ENCODE data around the gene MEIS2.

Gene MEIS2

DNA sequence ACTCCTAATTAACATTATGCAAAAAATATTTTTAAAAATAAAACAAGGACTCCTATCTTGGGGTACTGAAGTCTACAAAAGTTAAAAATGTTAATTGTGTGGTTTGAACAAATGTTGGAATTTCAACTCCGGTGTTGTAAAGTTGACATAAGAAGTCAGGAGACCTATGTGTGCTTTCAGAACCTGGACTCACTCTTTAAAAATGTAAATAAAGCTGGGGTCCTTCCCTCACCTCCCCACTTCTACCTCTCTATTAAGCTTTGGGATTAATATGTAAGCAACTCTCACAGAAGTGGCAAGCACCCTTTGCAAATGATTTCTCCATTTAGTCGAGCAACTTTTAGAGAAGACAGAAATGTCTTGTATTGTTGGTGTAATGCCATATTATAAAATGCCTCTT, 11.9 kb downstream of the MEIS2 start:
- no peak overlapping the region for H3K9ac ChIP-seq (ENCODE audit: low read length in 2 of 2)
- H3K36me3 ChIP-seq (ENCODE audit: control insufficient read depth in 2 of 2, insufficient read depth in 2 of 2, low read length in 2 of 2) = peaks cover 0 to 9% of the 10 kb centered on the region in 2 donors
- H3K4me3 ChIP-seq (ENCODE audit: low read length in 2 of 2) = no peak overlapping the region
- H3K27ac ChIP-seq (ENCODE audit: low read length) = no peak overlapping the region
- H3K9me3 ChIP-seq (ENCODE audit: control insufficient read depth in 2 of 2, low read length in 2 of 2) = no peaks in the 10 kb centered on the region
- H3K4me1 ChIP-seq (ENCODE audit: control insufficient read depth, insufficient read depth, low read length) = peaks cover 11% of the 10 kb centered on the region
- no peaks in the 10 kb centered on the region for H3K27me3 ChIP-seq (ENCODE audit: control insufficient read depth in 1 of 2, insufficient read depth in 2 of 2, low read length in 2 of 2)

GRCh38 chr15:37087131-37087588, 13.2 kb downstream of the MEIS2 start:
- Histone ChIP-seq H3K27ac (ENCODE audit: low read length) (no peak overlapping the region), H3K4me1 (ENCODE audit: control insufficient read depth, insufficient read depth, low read length) (peaks cover 11% of the 10 kb centered on the region), H3K9ac (ENCODE audit: low read length in 2 of 2) (no peak overlapping the region), H3K36me3 (ENCODE audit: control insufficient read depth in 2 of 2, insufficient read depth in 2 of 2, low read length in 2 of 2) (peaks cover 2 to 10% of the 10 kb centered on the region in 2 donors), H3K4me3 (ENCODE audit: low read length in 2 of 2) (no peak overlapping the region), H3K27me3 (ENCODE audit: control insufficient read depth in 1 of 2, insufficient read depth in 2 of 2, low read length in 2 of 2) (no peaks in the 10 kb centered on the region), H3K9me3 (ENCODE audit: control insufficient read depth in 2 of 2, low read length in 2 of 2) (no peaks in the 10 kb centered on the region)

- H3K27ac ChIP-seq (ENCODE audit: low read length) = no peak overlapping the region
- peaks cover 11% of the 10 kb centered on the region for H3K4me1 ChIP-seq (ENCODE audit: control insufficient read depth, insufficient read depth, low read length)
- no peaks in the 10 kb centered on the region for H3K9me3 ChIP-seq (ENCODE audit: control insufficient read depth in 2 of 2, low read length in 2 of 2)
- H3K9ac ChIP-seq (ENCODE audit: low read length in 2 of 2) = no peak overlapping the region
- peaks cover 2 to 10% of the 10 kb centered on the region in 2 donors for H3K36me3 ChIP-seq (ENCODE audit: control insufficient read depth in 2 of 2, insufficient read depth in 2 of 2, low read length in 2 of 2)
- H3K4me3 ChIP-seq (ENCODE audit: low read length in 2 of 2) = no peak overlapping the region
- H3K27me3 ChIP-seq (ENCODE audit: control insufficient read depth in 1 of 2, insufficient read depth in 2 of 2, low read length in 2 of 2) = no peaks in the 10 kb centered on the region
Observed at GRCh38 chr15:37086521-37086920, 13.8 kb downstream of the MEIS2 start.

GRCh38 chr15:37086120-37086519, 14.2 kb downstream of the MEIS2 start:
- Histone ChIP-seq H3K4me1 (ENCODE audit: control insufficient read depth, insufficient read depth, low read length) (peaks cover 11% of the 10 kb centered on the region), H3K27me3 (ENCODE audit: control insufficient read depth in 1 of 2, insufficient read depth in 2 of 2, low read length in 2 of 2) (no peaks in the 10 kb centered on the region), H3K9ac (ENCODE audit: low read length in 2 of 2) (no peak overlapping the region), H3K36me3 (ENCODE audit: control insufficient read depth in 2 of 2, insufficient read depth in 2 of 2, low read length in 2 of 2) (peaks cover 2 to 10% of the 10 kb centered on the region in 2 donors), H3K9me3 (ENCODE audit: control insufficient read depth in 2 of 2, low read length in 2 of 2) (no peaks in the 10 kb centered on the region), H3K27ac (ENCODE audit: low read length) (no peak overlapping the region), H3K4me3 (ENCODE audit: low read length in 2 of 2) (no peak overlapping the region)

DNA sequence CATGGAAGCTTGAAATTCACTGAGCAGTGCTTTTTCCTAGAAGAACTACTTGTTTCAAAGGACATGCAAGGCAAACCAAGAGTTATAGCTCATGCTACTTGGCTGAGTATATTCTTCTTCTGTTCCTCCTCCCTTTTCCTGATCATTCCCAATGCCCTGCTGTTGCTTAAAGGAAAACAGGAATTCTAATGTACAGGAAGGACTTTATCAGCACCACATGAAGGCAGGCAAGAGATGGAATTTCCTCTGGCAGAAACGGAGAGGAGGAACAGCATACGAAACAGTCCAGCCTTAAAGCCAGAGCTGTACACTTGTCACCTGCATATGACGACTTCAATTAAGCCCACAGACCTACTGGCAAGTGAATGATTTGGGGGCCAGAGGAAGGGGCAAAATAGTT, 15.7 kb downstream of the MEIS2 start:
- peaks cover 2 to 10% of the 10 kb centered on the region in 2 donors for H3K36me3 ChIP-seq (ENCODE audit: control insufficient read depth in 2 of 2, insufficient read depth in 2 of 2, low read length in 2 of 2)
- H3K27me3 ChIP-seq (ENCODE audit: control insufficient read depth in 1 of 2, insufficient read depth in 2 of 2, low read length in 2 of 2) = no peaks in the 10 kb centered on the region
- no peak overlapping the region for H3K27ac ChIP-seq (ENCODE audit: low read length)
- H3K4me1 ChIP-seq (ENCODE audit: control insufficient read depth, insufficient read depth, low read length) = peaks cover 9% of the 10 kb centered on the region
- H3K9ac ChIP-seq (ENCODE audit: low read length in 2 of 2) = no peak overlapping the region
- H3K9me3 ChIP-seq (ENCODE audit: control insufficient read depth in 2 of 2, low read length in 2 of 2) = no peaks in the 10 kb centered on the region
- no peak overlapping the region for H3K4me3 ChIP-seq (ENCODE audit: low read length in 2 of 2)

- no peak overlapping the region for H3K4me3 ChIP-seq (ENCODE audit: low read length in 2 of 2)
- H3K27me3 ChIP-seq (ENCODE audit: control insufficient read depth in 1 of 2, insufficient read depth in 2 of 2, low read length in 2 of 2) = no peaks in the 10 kb centered on the region
- H3K4me1 ChIP-seq (ENCODE audit: control insufficient read depth, insufficient read depth, low read length) = peaks cover 10% of the 10 kb centered on the region
- H3K27ac ChIP-seq (ENCODE audit: low read length) = no peak overlapping the region
- H3K9me3 ChIP-seq (ENCODE audit: control insufficient read depth in 2 of 2, low read length in 2 of 2) = no peaks in the 10 kb centered on the region
- peaks cover 2 to 10% of the 10 kb centered on the region in 2 donors for H3K36me3 ChIP-seq (ENCODE audit: control insufficient read depth in 2 of 2, insufficient read depth in 2 of 2, low read length in 2 of 2)
- H3K9ac ChIP-seq (ENCODE audit: low read length in 2 of 2) = no peak overlapping the region
Observed at GRCh38 chr15:37083610-37084009, 16.7 kb downstream of the MEIS2 start.

DNA sequence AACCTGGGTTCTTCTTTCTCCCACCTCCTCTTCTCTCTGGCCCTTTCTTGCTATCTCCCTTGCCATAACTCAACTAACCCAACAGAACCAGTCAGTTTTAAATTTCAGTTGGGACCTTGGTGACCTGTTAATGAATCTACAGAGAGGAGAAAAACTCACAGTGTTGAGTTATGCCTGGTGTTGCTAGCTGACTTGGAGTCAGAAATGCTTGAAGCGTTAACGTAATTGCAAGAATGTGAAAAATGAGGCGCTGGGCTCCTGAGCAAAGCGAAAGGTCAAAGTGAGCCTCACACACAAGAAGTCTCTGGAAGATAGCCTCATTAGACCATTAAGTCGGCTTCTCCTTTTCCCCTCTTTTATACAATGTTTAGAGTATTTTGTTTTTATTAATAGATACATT, 18.4 kb downstream of the MEIS2 start:
- Histone ChIP-seq H3K27me3 (ENCODE audit: control insufficient read depth in 1 of 2, insufficient read depth in 2 of 2, low read length in 2 of 2) (no peaks in the 10 kb centered on the region), H3K9ac (ENCODE audit: low read length in 2 of 2) (no peak overlapping the region), H3K4me1 (ENCODE audit: control insufficient read depth, insufficient read depth, low read length) (peaks cover 10% of the 10 kb centered on the region), H3K27ac (ENCODE audit: low read length) (peak overlapping the region; percentile 4), H3K36me3 (ENCODE audit: control insufficient read depth in 2 of 2, insufficient read depth in 2 of 2, low read length in 2 of 2) (peaks cover 2 to 10% of the 10 kb centered on the region in 2 donors), H3K4me3 (ENCODE audit: low read length in 2 of 2) (no peak overlapping the region), H3K9me3 (ENCODE audit: control insufficient read depth in 2 of 2, low read length in 2 of 2) (no peaks in the 10 kb centered on the region)

- peaks cover 2 to 10% of the 10 kb centered on the region in 2 donors for H3K36me3 ChIP-seq (ENCODE audit: control insufficient read depth in 2 of 2, insufficient read depth in 2 of 2, low read length in 2 of 2)
- H3K4me1 ChIP-seq (ENCODE audit: control insufficient read depth, insufficient read depth, low read length) = peaks cover 5% of the 10 kb centered on the region
- no peak overlapping the region for H3K9ac ChIP-seq (ENCODE audit: low read length in 2 of 2)
- H3K27me3 ChIP-seq (ENCODE audit: control insufficient read depth in 1 of 2, insufficient read depth in 2 of 2, low read length in 2 of 2) = no peaks in the 10 kb centered on the region
- H3K4me3 ChIP-seq (ENCODE audit: low read length in 2 of 2) = no peak overlapping the region
- no peaks in the 10 kb centered on the region for H3K9me3 ChIP-seq (ENCODE audit: control insufficient read depth in 2 of 2, low read length in 2 of 2)
- no peak overlapping the region for H3K27ac ChIP-seq (ENCODE audit: low read length)
Observed at GRCh38 chr15:37080261-37080921, 20.0 kb downstream of the MEIS2 start.

DNA sequence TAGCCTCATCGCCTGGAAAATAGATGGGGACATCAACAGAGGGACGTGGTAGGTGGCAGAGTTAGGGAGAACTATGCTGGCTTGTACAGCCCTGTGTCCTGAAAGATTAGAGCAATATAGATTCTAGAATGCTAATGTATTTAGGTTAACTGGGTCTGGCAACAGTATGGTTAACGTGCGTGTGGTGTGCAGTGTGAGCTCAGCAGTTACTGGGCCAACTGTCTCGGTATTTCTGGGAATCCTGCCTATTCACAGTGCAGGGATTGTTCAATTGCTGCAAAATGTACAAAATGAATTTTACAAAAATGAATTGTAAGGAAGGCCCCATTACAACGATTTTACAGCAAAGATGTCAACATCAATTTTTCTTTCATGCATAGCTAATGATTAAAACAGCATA, 20.6 kb downstream of the MEIS2 start:
- Histone ChIP-seq H3K27me3 (ENCODE audit: control insufficient read depth in 1 of 2, insufficient read depth in 2 of 2, low read length in 2 of 2) (no peaks in the 10 kb centered on the region), H3K36me3 (ENCODE audit: control insufficient read depth in 2 of 2, insufficient read depth in 2 of 2, low read length in 2 of 2) (peaks cover 2 to 10% of the 10 kb centered on the region in 2 donors), H3K9me3 (ENCODE audit: control insufficient read depth in 2 of 2, low read length in 2 of 2) (no peaks in the 10 kb centered on the region), H3K4me3 (ENCODE audit: low read length in 2 of 2) (peak overlapping the region in 1 of 2 donors; percentile 3), H3K4me1 (ENCODE audit: control insufficient read depth, insufficient read depth, low read length) (peaks cover 5% of the 10 kb centered on the region), H3K27ac (ENCODE audit: low read length) (no peak overlapping the region), H3K9ac (ENCODE audit: low read length in 2 of 2) (no peak overlapping the region)

DNA sequence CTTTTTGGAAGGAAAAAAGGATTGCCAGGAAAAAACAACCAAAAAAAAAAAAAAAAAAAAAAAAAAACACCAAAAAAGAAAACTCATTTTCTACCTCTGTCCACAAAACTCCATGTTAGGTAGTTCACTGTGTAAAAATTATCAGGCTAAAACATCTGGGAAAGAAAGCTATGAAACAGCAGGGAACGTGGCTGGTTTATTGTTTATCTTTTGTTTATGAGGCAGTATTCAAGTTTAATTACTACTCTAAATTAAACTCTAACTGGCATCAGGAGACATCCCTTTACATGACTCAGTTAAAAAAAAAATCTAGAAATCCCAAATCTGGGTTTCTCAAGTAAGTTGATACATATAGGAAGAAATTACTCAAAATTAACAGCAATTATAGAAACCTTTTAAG, 21.8 kb downstream of the MEIS2 start:
- H3K9me3 ChIP-seq (ENCODE audit: control insufficient read depth in 2 of 2, low read length in 2 of 2) = no peaks in the 10 kb centered on the region
- H3K27ac ChIP-seq (ENCODE audit: low read length) = no peak overlapping the region

GRCh38 chr15:37077623-37078351, 22.6 kb downstream of the MEIS2 start:
- Histone ChIP-seq H3K9ac (ENCODE audit: low read length in 2 of 2) (no peak overlapping the region), H3K27ac (ENCODE audit: low read length) (no peak overlapping the region), H3K27me3 (ENCODE audit: control insufficient read depth in 1 of 2, insufficient read depth in 2 of 2, low read length in 2 of 2) (no peaks in the 10 kb centered on the region), H3K9me3 (ENCODE audit: control insufficient read depth in 2 of 2, low read length in 2 of 2) (no peaks in the 10 kb centered on the region), H3K4me3 (ENCODE audit: low read length in 2 of 2) (no peak overlapping the region), H3K4me1 (ENCODE audit: control insufficient read depth, insufficient read depth, low read length) (peaks cover 5% of the 10 kb centered on the region), H3K36me3 (ENCODE audit: control insufficient read depth in 2 of 2, insufficient read depth in 2 of 2, low read length in 2 of 2) (peaks cover 0 to 5% of the 10 kb centered on the region in 2 donors)

More for the DNA sequence above, 21.8 kb downstream of the MEIS2 start:
- H3K4me1 ChIP-seq (ENCODE audit: control insufficient read depth, insufficient read depth, low read length) = peaks cover 5% of the 10 kb centered on the region
- H3K36me3 ChIP-seq (ENCODE audit: control insufficient read depth in 2 of 2, insufficient read depth in 2 of 2, low read length in 2 of 2) = peaks cover 2 to 6% of the 10 kb centered on the region in 2 donors
- no peaks in the 10 kb centered on the region for H3K27me3 ChIP-seq (ENCODE audit: control insufficient read depth in 1 of 2, insufficient read depth in 2 of 2, low read length in 2 of 2)
- no peak overlapping the region for H3K4me3 ChIP-seq (ENCODE audit: low read length in 2 of 2)
- H3K9ac ChIP-seq (ENCODE audit: low read length in 2 of 2) = no peak overlapping the region

Data from stomach smooth muscle (tissue), 2 donors.